GM12872 (cell line): ENCODE data around the gene MMAB.

Source experiments
- CTCF ChIP-seq: IDR thresholded peaks from 3 replicates; pipeline ENCODE4 v1.5.1; 2011; ENCODE audit warnings: low read depth, mild to moderate bottlenecking, low read length, moderate library complexity; ENCODE audit not compliant: insufficient read depth

MMAB gene

DNA sequence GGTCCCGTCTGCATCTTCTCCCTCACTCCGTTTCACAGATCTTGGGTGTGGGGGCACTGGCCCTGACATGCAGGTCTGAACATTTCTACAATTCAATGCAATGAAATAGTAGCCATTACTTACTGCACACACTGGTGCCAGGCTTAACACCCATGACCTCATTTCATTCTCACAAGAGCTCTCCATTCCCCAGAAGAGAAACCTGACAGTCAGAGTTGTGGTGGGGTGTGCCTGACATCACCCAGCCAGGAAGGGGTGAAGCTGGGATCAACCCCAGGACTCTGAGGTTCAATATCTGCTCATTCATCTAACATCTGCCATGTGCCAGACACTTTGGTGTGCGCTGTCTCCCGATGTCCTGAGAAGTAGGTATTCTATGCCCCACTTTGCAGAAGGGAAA is 35.0 kb upstream of the MMAB start:
- TF ChIP-seq CTCF: no peak

- TF ChIP-seq CTCF: no peak
These were observed 34.3 kb upstream of the MMAB start for GRCh38 chr12:109607618-109608017.

DNA sequence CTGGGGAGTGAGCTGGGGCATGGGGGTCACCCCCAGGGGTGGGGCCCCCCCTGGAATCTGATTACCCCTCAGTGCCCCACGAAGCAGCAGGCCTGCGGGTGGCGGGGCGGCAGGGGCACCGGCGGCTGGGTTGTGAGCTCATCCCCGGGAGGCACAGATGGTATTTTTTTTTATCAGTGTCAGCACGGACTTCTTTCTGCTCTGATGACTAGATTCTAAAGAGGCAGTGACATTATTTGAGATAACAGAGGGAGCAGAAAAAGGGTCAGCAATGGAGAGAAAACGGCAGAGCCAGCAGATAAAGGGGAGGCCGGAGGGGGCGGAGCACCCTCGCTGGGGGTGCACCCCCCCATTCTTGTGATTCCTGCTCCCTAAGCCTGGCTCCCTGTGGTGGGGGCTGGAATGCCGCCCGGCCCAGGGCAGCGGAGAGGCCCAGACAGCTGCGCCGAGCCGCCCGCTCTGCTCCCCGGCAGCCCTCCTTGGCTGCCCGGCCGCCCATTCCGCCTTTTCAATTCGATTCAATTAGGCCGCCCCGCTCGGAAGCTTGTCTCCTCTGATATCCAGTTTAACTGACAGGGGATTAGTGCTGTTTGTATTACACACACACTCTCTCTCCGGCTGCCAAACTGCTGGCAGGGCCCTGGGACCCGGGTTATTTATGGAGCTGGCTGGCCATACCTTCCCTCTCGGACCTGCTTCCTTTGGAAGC is 33.2 kb upstream of the MMAB start:
- no peak for TF ChIP-seq CTCF

DNA sequence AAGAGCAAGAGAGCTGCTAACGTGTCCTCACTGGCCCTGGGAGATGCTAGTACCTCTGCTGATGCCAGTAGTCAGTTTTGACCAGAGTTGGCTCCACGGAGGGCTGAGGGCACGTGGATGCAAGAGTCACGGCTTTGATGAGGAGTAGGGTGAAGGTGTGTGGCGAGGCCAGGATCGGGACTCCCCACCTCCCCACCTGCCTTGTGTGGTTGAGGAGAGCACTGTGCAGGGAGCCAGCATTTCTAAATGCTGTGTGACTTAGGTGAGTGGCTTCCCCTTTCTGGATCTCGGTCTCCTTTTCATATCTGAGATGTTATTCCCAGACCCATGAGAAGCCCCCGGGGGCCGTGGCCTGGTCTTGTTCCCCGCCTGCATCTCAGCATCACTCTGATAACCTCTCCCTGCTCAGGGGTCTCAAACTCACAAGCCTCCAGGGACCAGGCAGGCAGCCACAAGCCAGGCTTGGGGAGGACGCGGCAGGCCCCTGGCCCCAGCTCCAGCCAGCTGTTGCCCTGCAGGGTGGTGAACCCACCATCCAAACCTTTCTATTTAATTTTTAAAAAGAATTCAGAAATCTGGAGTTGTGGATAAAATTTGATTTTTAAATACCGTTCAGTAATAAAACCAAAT is 32.4 kb upstream of the MMAB start:
- no peak for TF ChIP-seq CTCF

GRCh38 chr12:109605016-109605415 is 31.7 kb upstream of the MMAB start:
- TF ChIP-seq CTCF: no peak

GRCh38 chr12:109604132-109604585 is 30.9 kb upstream of the MMAB start:
- TF ChIP-seq CTCF: no peak

DNA sequence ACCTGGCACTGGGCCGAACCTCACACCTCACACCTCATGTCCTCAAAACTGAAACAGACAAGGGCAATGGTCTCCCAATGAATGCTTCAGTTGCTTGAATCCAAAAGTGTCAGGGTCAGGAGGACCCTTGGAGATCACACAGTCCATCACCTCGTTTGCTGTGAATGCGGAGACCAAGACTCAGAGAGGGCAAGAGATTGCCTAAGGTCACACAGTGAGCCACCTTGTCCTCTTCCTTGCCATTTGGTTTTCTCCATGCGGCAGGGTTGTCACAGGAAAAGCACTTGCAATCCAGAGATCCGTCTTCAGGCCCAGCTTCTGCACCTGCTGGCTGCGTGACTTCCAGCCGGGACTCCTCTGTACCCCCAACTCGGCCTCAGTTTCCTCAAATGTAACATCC is 28.3 kb upstream of the MMAB start:
- TF ChIP-seq CTCF: no peak
